Fibroblast of the aortic adventitia (primary cell): ENCODE measurements around the gene ZFPM1. TPM values are rescaled to one million over a fixed set of nuclear protein-coding genes. Genes with fewer than 3 reads are reported as not detected.

Experiments
- DNase-seq: peaks from one replicate; pipeline ENCODE4 v3.0.0-alpha.2; 2010; ENCODE audit warnings: low read depth
- H3K4me3 ChIP-seq: 2 replicates; pipeline ENCODE4 v1.5.1; 2011; ENCODE audit warnings: low read depth, mild to moderate bottlenecking, control low read depth, low read length, moderate library complexity
- total RNA-seq: library from RNA; depleted of rRNA; stranded (reverse); fragments of >200 nt; gene quantifications from 2 replicates; pipeline ENCODE4 v1.2.3, GENCODE V29; 2012; ENCODE audit warnings: low replicate concordance
- TF ChIP-seq, protein P1 (sequence below): IDR thresholded peaks from 2 replicates; pipeline ENCODE4 v1.5.1; 2011; ENCODE audit warnings: mild to moderate bottlenecking, low read length, control low read depth, inconsistent platforms; ENCODE audit not compliant: insufficient read depth

Gene ZFPM1
- total RNA-seq, 1 donor: 4.2 TPM

DNA sequence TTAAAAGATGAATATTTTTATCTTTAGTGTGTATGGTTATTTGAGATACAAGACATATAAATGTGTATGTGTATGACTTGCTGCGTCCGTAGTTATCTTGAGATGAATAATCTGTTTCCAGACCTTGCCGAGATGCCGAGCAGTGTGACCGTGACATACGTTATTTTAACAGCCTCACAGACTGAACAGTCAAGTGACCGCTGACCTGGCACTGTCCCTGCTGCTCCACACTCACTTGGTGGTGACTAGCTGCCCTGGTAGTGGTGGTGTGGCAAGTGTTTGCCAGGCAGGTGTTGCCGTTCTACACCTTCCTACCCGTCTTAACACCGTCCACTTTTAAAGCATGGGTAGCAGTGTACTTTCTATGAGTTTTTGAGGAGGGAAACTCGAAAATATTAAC is 122.2 kb downstream of the ZFPM1 start:
- TF ChIP-seq, protein P1, sequence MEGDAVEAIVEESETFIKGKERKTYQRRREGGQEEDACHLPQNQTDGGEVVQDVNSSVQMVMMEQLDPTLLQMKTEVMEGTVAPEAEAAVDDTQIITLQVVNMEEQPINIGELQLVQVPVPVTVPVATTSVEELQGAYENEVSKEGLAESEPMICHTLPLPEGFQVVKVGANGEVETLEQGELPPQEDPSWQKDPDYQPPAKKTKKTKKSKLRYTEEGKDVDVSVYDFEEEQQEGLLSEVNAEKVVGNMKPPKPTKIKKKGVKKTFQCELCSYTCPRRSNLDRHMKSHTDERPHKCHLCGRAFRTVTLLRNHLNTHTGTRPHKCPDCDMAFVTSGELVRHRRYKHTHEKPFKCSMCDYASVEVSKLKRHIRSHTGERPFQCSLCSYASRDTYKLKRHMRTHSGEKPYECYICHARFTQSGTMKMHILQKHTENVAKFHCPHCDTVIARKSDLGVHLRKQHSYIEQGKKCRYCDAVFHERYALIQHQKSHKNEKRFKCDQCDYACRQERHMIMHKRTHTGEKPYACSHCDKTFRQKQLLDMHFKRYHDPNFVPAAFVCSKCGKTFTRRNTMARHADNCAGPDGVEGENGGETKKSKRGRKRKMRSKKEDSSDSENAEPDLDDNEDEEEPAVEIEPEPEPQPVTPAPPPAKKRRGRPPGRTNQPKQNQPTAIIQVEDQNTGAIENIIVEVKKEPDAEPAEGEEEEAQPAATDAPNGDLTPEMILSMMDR: no peak
- DNase-seq: no peak
- H3K4me3 ChIP-seq: no peak overlapping the region

DNA sequence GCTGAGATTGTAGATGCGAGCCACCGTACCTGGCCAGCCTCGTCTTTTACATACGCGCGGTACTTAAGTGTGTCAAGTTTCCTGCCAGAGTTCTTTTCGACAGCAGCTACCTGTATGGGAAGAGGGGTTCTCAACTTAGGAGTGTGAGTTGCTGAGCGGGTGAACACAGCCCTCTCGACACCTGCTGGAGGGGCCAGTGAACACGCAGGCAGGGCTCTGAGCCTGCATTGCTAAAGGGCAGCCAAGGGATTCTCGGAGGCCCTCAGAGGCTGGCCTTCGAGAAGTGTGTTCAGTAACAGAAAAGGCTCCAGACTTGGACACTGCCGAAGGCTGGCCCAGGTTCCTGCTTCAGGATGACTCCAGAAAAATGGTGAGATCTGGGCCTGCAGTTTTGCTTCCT is 123.2 kb downstream of the ZFPM1 start:
- TF ChIP-seq, protein P1: no peak
- DNase-seq: no peak
- H3K4me3 ChIP-seq: no peak overlapping the region

DNA sequence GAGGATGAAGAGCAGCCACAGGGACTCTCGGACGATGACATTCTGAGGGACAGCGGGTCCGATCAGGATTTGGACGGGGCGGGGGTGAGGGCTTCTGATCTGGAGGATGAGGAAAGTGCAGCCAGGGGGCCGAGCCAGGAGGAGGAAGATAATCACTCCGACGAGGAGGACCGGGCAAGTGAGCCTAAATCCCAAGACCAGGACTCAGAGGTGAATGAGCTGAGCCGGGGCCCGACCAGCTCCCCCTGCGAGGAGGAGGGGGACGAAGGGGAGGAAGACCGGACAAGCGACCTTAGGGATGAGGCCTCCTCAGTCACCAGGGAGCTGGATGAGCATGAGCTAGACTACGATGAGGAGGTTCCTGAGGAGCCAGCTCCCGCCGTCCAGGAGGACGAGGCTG is 124.1 kb downstream of the ZFPM1 start:
- no peak for DNase-seq
- no peak overlapping the region for H3K4me3 ChIP-seq
- TF ChIP-seq, protein P1: no peak

DNA sequence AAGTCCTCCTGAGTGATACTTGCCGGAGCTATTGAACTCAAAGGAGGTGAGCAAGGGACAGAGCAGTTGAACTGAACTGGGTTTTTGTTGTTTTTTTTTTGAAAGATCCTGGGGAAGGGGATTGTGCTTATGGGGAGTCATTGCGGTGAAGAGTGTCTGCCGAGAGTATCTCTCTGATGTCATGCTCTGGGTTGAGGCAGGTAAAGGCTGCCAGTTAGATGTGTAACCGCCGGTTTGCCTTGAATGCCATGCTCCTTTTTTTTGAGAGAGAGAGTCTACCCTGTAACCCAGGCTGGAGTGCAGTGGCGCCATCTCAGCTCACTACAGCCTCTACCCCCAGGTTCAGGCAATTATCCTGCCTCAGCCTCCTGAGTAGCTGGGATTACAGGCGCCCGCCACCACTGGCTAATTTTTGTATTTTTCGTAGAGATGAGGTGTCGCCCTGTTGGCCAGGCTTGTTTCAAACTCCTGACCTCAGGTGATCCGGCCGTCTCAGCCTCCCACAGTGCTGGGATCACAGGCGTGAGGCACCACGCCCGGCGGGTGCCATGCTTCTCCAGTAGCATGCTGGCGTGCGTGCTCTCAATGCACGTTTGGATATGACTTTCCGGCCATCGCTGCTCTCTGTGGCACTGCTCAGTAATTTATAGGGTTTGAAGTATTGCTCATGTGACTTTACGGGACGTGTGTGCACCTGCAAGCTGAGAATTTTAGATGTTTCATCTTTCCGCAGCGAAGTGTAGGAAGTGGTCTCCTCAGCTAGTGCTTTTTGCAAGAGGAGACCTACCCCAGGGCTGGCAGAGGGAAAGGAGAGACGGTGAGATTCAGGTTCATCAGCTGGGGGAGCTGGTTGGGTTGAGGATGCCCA is 125.6 kb downstream of the ZFPM1 start:
- TF ChIP-seq, protein P1: no peak
- no peak overlapping the region for H3K4me3 ChIP-seq
- DNase-seq: no peak

DNA sequence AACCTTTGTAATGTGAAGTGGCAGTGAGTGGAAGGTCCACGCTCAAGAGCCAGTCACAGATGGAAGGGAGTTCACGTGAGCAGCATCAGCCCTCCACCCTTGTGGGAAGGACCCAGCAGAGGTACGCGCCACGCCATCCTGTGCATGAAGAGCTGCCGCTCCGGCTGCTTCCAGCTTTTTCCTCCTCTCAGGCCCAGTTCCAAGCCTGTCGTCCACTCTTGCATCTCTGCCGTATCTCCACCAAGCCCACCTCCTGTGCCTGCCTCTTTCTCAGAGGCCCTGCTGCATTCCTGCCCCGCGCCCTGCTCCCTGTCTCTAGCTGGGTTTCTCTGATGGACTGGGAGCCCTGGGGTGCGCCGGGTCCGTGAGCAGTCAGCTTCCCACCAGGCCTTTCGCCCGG is 127.3 kb downstream of the ZFPM1 start:
- H3K4me3 ChIP-seq: no peak overlapping the region
- TF ChIP-seq, protein P1: no peak
- no peak for DNase-seq

DNA sequence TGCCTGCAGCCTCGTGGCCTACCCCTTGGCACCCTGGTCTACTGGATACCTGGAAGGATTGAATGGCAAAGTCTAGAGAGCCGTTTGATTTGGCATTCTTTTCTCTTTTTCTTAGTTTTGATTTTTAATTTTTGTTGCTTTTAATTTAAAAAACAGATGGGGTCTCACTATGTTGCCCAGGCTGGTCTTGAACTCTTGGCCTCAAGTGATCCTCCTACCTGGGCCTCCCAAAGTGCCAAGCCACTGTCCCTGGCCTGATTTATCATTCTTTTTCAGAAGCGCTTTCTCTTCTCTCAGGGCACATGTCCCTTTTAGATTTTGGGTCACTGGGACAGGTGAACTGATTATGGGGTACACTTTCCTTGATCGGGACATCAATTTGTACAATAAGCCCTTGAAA is 128.0 kb downstream of the ZFPM1 start:
- DNase-seq: no peak

More for the DNA sequence above, 128.0 kb downstream of the ZFPM1 start:
- TF ChIP-seq, protein P1: no peak
- no peak overlapping the region for H3K4me3 ChIP-seq
